IMR-90 (cell line): ENCODE data around the gene NUBPL.

Experiments used
- FOS ChIP-seq: fragments of 150-350 bp; IDR thresholded peaks from 2 replicates; pipeline ENCODE4 v1.6.1; 2016; ENCODE audit warnings: low read depth, low read length
- POLR2A ChIP-seq: IDR thresholded peaks from 2 replicates; pipeline ENCODE4 v1.6.1; 2012; ENCODE audit warnings: mild to moderate bottlenecking, low read depth, low read length
- RFX5 ChIP-seq: IDR thresholded peaks from 2 replicates; pipeline ENCODE4 v1.8.0; 2012; ENCODE audit warnings: low read depth, mild to moderate bottlenecking, low read length, moderate library complexity
- TF ChIP-seq, protein P1 (sequence below): conservative IDR thresholded peaks from 2 replicates; pipeline ENCODE4 v1.5.1; 2012; ENCODE audit warnings: mild to moderate bottlenecking, low read depth, low read length, improper control_type of control experiment
- TF ChIP-seq, protein P2 (sequence below): fragments of 150-350 bp; IDR thresholded peaks from 2 replicates; pipeline ENCODE4 v1.6.1; 2016; ENCODE audit warnings: low read depth, mild to moderate bottlenecking, low read length, moderate library complexity, borderline replicate concordance

DNA sequence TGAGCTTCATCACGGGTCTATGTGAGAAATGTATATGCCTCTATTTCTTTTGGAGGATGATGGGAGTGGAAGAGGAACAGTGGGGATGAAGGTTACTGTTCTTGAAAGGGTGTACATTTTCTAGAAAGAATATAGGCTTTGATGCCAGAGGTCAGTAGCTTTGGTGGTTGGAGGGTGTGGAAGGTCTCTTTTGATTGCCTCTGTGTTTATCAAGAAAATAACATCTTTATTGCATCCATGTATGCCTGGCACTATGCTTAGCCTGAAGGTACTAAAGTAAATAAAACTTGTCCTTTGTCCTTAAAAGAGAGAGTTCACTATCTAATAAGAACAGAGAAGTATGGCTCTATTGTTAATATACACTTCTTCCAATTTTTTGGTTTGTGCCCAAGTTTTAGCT is 201.8 kb downstream of the NUBPL start:
- TF ChIP-seq POLR2A: no peak
- TF ChIP-seq FOS: no peak
- TF ChIP-seq, protein P1, sequence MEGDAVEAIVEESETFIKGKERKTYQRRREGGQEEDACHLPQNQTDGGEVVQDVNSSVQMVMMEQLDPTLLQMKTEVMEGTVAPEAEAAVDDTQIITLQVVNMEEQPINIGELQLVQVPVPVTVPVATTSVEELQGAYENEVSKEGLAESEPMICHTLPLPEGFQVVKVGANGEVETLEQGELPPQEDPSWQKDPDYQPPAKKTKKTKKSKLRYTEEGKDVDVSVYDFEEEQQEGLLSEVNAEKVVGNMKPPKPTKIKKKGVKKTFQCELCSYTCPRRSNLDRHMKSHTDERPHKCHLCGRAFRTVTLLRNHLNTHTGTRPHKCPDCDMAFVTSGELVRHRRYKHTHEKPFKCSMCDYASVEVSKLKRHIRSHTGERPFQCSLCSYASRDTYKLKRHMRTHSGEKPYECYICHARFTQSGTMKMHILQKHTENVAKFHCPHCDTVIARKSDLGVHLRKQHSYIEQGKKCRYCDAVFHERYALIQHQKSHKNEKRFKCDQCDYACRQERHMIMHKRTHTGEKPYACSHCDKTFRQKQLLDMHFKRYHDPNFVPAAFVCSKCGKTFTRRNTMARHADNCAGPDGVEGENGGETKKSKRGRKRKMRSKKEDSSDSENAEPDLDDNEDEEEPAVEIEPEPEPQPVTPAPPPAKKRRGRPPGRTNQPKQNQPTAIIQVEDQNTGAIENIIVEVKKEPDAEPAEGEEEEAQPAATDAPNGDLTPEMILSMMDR: no peak
- TF ChIP-seq RFX5: no peak
- TF ChIP-seq, protein P2, sequence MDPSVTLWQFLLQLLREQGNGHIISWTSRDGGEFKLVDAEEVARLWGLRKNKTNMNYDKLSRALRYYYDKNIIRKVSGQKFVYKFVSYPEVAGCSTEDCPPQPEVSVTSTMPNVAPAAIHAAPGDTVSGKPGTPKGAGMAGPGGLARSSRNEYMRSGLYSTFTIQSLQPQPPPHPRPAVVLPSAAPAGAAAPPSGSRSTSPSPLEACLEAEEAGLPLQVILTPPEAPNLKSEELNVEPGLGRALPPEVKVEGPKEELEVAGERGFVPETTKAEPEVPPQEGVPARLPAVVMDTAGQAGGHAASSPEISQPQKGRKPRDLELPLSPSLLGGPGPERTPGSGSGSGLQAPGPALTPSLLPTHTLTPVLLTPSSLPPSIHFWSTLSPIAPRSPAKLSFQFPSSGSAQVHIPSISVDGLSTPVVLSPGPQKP: no peak
